Measurements from ENCODE around the gene RXRA.

GRCh38 chr9:134278286-134278685 lies 48.0 kb upstream of the RXRA start:
- TF ChIP-seq POLR2AphosphoS5 (IDR thresholded peaks at IDR 0.05; ENCODE audit: insufficient read depth, low read depth, low read length) (no peak), POLR2A (IDR thresholded peaks at IDR 0.05; ENCODE audit: low read depth, low read length) (no peak)
- TF ChIP-seq, protein P1, sequence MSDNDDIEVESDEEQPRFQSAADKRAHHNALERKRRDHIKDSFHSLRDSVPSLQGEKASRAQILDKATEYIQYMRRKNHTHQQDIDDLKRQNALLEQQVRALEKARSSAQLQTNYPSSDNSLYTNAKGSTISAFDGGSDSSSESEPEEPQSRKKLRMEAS (IDR thresholded peaks at IDR 0.05; ENCODE audit: insufficient read depth, insufficient read length), result no peak

Measured in endothelial cell of umbilical vein (primary cell).